GM19438 (cell line): ENCODE measurements around the gene CNR1.
"Not testable (repeated sequence)": the region's sequence is repeated elsewhere in the genome, so short reads cannot be mapped to it uniquely, and the experiment has no call there.

Experiments
- ATAC-seq: cut with Tn5 transposase; IDR thresholded peaks from one replicate; pipeline ENCODE4 v1.9.1; 2021; ENCODE audit warnings: low read depth; ENCODE audit not compliant: unreplicated experiment

The CNR1 gene

GRCh38 chr6:88165844-88166492, at the start of gene CNR1:
CNR1 (minus strand) TSS chr6:88166347; CDS start chr6:88145274, 21,073 bp downstream.
- ATAC-seq, result peak; percentile 54

GRCh38 chr6:88211446-88211845, 45.3 kb upstream of the CNR1 start:
- ATAC-seq, result no peak

GRCh38 chr6:88209301-88209700, 43.2 kb upstream of the CNR1 start:
- ATAC-seq, result no peak

- no peak for ATAC-seq
Measured at GRCh38 chr6:88208726-88209125, 42.6 kb upstream of the CNR1 start.

GRCh38 chr6:88201734-88202133, 35.6 kb upstream of the CNR1 start:
- ATAC-seq, result not testable (repeated sequence)

- no peak for ATAC-seq
Measured at GRCh38 chr6:88184921-88185320, 18.8 kb upstream of the CNR1 start.

GRCh38 chr6:88183471-88183870, 17.3 kb upstream of the CNR1 start:
- no peak for ATAC-seq

GRCh38 chr6:88179692-88180091, 13.5 kb upstream of the CNR1 start:
- peak; percentile 70 for ATAC-seq

- peak; percentile 45 for ATAC-seq
Measured at GRCh38 chr6:88177961-88178464, 11.9 kb upstream of the CNR1 start.

GRCh38 chr6:88174906-88175305, 8.8 kb upstream of the CNR1 start:
- no peak for ATAC-seq

GRCh38 chr6:88171312-88171711, 5.2 kb upstream of the CNR1 start:
- ATAC-seq, result no peak

GRCh38 chr6:88168362-88168761, 2.2 kb upstream of the CNR1 start:
- ATAC-seq, result no peak

GRCh38 chr6:88167352-88167937, 1.3 kb upstream of the CNR1 start:
- no peak for ATAC-seq

GRCh38 chr6:88166493-88167351, 575 bp upstream of the CNR1 start:
- peak; percentile 30 for ATAC-seq

GRCh38 chr6:88165087-88165843, 882 bp downstream of the CNR1 start:
- ATAC-seq, result peak; percentile 4

- ATAC-seq, result no peak
Measured at GRCh38 chr6:88164061-88164460, 2.1 kb downstream of the CNR1 start.

GRCh38 chr6:88163616-88164015, 2.5 kb downstream of the CNR1 start:
- ATAC-seq, result no peak

- ATAC-seq, result no peak
Measured at GRCh38 chr6:88161940-88162339, 4.2 kb downstream of the CNR1 start.

GRCh38 chr6:88157106-88157505, 9.0 kb downstream of the CNR1 start:
- ATAC-seq, result no peak

GRCh38 chr6:88145298-88145963, 20.7 kb downstream of the CNR1 start:
- ATAC-seq, result no peak
